ENCODE results near the gene FHIT. TPM values are rescaled to one million over a fixed set of nuclear protein-coding genes. Genes with fewer than 3 reads are reported as not detected.

The FHIT gene
- total RNA-seq, 4 donors from 2014 or later: 4.6 to 6.1 (median 5.7) TPM

DNA sequence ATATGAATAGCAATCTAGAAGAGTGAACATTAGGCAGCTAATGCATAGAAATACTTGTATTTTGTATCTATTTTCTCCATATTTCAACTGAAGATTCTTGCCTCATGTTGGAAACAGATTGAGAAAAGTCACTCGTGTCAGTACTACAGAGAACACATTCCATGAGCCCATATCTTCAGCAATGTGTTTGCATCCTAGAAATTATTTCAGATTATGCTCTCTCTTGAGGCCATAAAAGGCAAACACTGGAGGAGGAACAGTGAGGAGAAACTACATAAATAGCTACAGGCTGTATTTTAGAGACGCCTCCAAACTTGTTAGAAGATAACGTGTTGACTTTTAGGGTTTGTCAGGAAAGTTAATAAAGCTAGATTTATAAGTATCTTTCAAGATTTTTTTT is 906.9 kb downstream of the FHIT start:
- DNase-seq (ENCODE audit: extremely low spot score): no peak
- no peak overlapping the region for H3K4me3 ChIP-seq
- TF ChIP-seq POLR2AphosphoS5 (IDR thresholded peaks at IDR 0.05) (no peak), EP300 (IDR thresholded peaks at IDR 0.05) (no peak), POLR2A (IDR thresholded peaks at IDR 0.05; ENCODE audit: low read depth) (no peak)
- TF ChIP-seq, protein P1, sequence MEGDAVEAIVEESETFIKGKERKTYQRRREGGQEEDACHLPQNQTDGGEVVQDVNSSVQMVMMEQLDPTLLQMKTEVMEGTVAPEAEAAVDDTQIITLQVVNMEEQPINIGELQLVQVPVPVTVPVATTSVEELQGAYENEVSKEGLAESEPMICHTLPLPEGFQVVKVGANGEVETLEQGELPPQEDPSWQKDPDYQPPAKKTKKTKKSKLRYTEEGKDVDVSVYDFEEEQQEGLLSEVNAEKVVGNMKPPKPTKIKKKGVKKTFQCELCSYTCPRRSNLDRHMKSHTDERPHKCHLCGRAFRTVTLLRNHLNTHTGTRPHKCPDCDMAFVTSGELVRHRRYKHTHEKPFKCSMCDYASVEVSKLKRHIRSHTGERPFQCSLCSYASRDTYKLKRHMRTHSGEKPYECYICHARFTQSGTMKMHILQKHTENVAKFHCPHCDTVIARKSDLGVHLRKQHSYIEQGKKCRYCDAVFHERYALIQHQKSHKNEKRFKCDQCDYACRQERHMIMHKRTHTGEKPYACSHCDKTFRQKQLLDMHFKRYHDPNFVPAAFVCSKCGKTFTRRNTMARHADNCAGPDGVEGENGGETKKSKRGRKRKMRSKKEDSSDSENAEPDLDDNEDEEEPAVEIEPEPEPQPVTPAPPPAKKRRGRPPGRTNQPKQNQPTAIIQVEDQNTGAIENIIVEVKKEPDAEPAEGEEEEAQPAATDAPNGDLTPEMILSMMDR (IDR thresholded peaks at IDR 0.05): no peak
- 70% methylated on average over 3 of the region's 3 CpGs for whole genome bisulfite sequencing
- intact Hi-C loops (cut with DNase I): no loop called here
- no peak overlapping the region for H3K27ac ChIP-seq (replicated peaks in 1 of 4)
- no peaks in the 10 kb centered on the region for H3K4me1 ChIP-seq
- H3K27me3 ChIP-seq: no peaks in the 10 kb centered on the region
- no peaks in the 10 kb centered on the region for H3K9me3 ChIP-seq
- H3K36me3 ChIP-seq: no peaks in the 10 kb centered on the region

GRCh38 chr3:60343831-60344230 is 907.4 kb downstream of the FHIT start:
- no peaks in the 10 kb centered on the region for H3K4me1 ChIP-seq
- DNase-seq (ENCODE audit: extremely low spot score): no peak
- H3K9me3 ChIP-seq: no peaks in the 10 kb centered on the region
- H3K4me3 ChIP-seq: no peak overlapping the region
- intact Hi-C loops (cut with DNase I): no loop called here
- H3K36me3 ChIP-seq: no peaks in the 10 kb centered on the region
- TF ChIP-seq, protein P1 (IDR thresholded peaks at IDR 0.05): no peak
- TF ChIP-seq EP300 (IDR thresholded peaks at IDR 0.05): no peak
- TF ChIP-seq POLR2AphosphoS5 (IDR thresholded peaks at IDR 0.05): no peak
- TF ChIP-seq POLR2A (IDR thresholded peaks at IDR 0.05; ENCODE audit: low read depth): no peak
- H3K27ac ChIP-seq (replicated peaks in 1 of 4): no peak overlapping the region
- no peaks in the 10 kb centered on the region for H3K27me3 ChIP-seq
- 89% methylated on average over 2 of the region's 2 CpGs for WGBS

DNA sequence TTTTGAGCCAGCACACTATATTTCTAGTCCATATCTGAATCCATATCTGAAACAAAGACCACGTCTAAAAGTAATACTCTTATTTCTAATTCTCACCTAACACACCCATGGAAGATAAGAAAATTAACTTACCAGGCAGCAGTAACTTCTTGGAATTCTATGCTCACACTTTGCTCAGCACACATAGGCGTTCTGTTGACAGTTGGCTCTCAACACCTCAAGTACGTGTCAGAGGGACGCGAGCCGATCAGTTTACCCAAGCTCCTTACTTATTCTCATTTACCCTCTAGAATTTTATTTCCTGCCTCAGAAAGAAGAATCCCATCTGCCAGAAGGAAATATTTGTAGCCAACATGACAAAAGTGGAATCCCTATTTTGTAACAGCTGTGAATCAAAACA is 911.9 kb downstream of the FHIT start:
- 70% methylated on average over 6 of the region's 6 CpGs for WGBS
- intact Hi-C loops (cut with DNase I): no loop called here
- H3K9me3 ChIP-seq: no peaks in the 10 kb centered on the region
- no peaks in the 10 kb centered on the region for H3K36me3 ChIP-seq
- H3K4me1 ChIP-seq: no peaks in the 10 kb centered on the region
- TF ChIP-seq POLR2A (IDR thresholded peaks at IDR 0.05; ENCODE audit: low read depth) (no peak), POLR2AphosphoS5 (IDR thresholded peaks at IDR 0.05) (no peak), EP300 (IDR thresholded peaks at IDR 0.05) (no peak)
- TF ChIP-seq, protein P1 (IDR thresholded peaks at IDR 0.05): no peak
- H3K4me3 ChIP-seq: no peak overlapping the region
- no peak overlapping the region for H3K27ac ChIP-seq (replicated peaks in 1 of 4)
- H3K27me3 ChIP-seq: no peaks in the 10 kb centered on the region
- DNase-seq (ENCODE audit: extremely low spot score): no peak

GRCh38 chr3:60337421-60337820 is 913.8 kb downstream of the FHIT start:
- no peak for DNase-seq (ENCODE audit: extremely low spot score)
- Histone ChIP-seq H3K4me1 (no peaks in the 10 kb centered on the region), H3K27me3 (no peaks in the 10 kb centered on the region), H3K36me3 (no peaks in the 10 kb centered on the region), H3K4me3 (no peak overlapping the region), H3K9me3 (no peaks in the 10 kb centered on the region), H3K27ac (replicated peaks in 1 of 4) (no peak overlapping the region)
- 85% methylated on average over 2 of the region's 2 CpGs for WGBS
- no peak for TF ChIP-seq EP300 (IDR thresholded peaks at IDR 0.05)
- no peak for TF ChIP-seq POLR2A (IDR thresholded peaks at IDR 0.05; ENCODE audit: low read depth)
- no peak for TF ChIP-seq POLR2AphosphoS5 (IDR thresholded peaks at IDR 0.05)
- TF ChIP-seq, protein P1 (IDR thresholded peaks at IDR 0.05): no peak
- intact Hi-C loops (cut with DNase I): no loop called here

DNA sequence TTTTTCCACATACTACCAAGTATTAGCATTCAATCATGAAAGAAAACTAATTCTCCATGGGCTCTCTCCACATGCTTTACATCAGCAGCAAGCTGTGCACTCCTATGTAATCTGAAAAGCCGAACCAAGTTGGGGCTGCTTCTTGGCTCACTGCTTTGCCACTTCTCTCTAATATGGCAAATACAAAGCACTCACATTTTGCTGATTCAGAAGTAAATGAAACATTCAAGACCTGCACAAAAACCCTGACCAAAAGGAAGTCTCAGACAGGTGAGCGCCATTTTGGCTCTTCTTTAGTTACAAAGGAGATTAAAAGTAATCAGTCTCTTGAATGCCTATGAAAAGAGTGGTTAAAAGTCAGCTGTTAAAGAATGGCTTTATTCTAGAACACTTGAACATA is 915.2 kb downstream of the FHIT start:
- TF ChIP-seq, protein P1 (IDR thresholded peaks at IDR 0.05): no peak
- TF ChIP-seq EP300 (IDR thresholded peaks at IDR 0.05) (no peak), POLR2AphosphoS5 (IDR thresholded peaks at IDR 0.05) (no peak), POLR2A (IDR thresholded peaks at IDR 0.05; ENCODE audit: low read depth) (no peak)
- H3K4me1 ChIP-seq: no peaks in the 10 kb centered on the region
- no peak overlapping the region for H3K27ac ChIP-seq (replicated peaks in 1 of 4)
- H3K36me3 ChIP-seq: no peaks in the 10 kb centered on the region
- no peak overlapping the region for H3K4me3 ChIP-seq
- DNase-seq (ENCODE audit: extremely low spot score): no peak
- intact Hi-C loops (cut with DNase I): no loop called here
- H3K27me3 ChIP-seq: no peaks in the 10 kb centered on the region
- 75% methylated on average over 2 of the region's 2 CpGs for WGBS
- H3K9me3 ChIP-seq: no peaks in the 10 kb centered on the region

Measured in esophagus muscularis mucosa (tissue), 4 donors.